Common myeloid progenitor, CD34-positive (primary cell): Measurements from ENCODE around the gene SYPL2.

Experiments used
- CTCF ChIA-PET: fragments of 350-600 bp; sonication (Branson Sonifier 250); formaldehyde crosslinking; loops from one replicate; lab custom pipeline; 2021; ENCODE audit warnings: antibody characterized with exemption; lab: Charles Lee
- POLR2A ChIA-PET: fragments of 350-600 bp; sonication (Branson Sonifier 250); formaldehyde crosslinking; loops from one replicate; lab custom pipeline; 2021; ENCODE audit warnings: antibody characterized with exemption; lab: Charles Lee
- DNase-seq, 3 donors: peaks; one replicate each; pipeline versions ENCODE4 v3.0.0 to v3.0.0-alpha.2; 2013
- H3K27ac ChIP-seq, 2 experiments: 1 replicate in 1 of 2; 2 replicates in 1 of 2; pipeline ENCODE4 v1.7.0; 2013; ENCODE audit warnings: inconsistent platforms in 2 of 2, low read length in 2 of 2, mild to moderate bottlenecking in 2 of 2, low read depth in 1 of 2, moderate library complexity in 1 of 2; ENCODE audit not compliant: severe bottlenecking in 2 of 2, insufficient read depth in 1 of 2, poor library complexity in 1 of 2
- H3K27me3 ChIP-seq, 5 experiments: replicated peaks in 2 of 5; 1 replicate in 3 of 5; 2 replicates in 2 of 5; pipeline versions ENCODE4 v1.6.1 to v1.7.0; 2013; ENCODE audit warnings: low read length in 4 of 5, mild to moderate bottlenecking in 2 of 5, moderate library complexity in 2 of 5, inconsistent platforms in 1 of 5; ENCODE audit not compliant: insufficient read depth in 5 of 5, control insufficient read depth in 4 of 5
- H3K36me3 ChIP-seq, 4 experiments: 1 replicate in 2 of 4; 2 replicates in 2 of 4; pipeline versions ENCODE4 v1.6.1 to v1.7.0; 2013; ENCODE audit warnings: low read length in 3 of 4, control low read depth in 1 of 4, mild to moderate bottlenecking in 1 of 4; ENCODE audit not compliant: control insufficient read depth in 4 of 4, insufficient read depth in 4 of 4
- H3K4me1 ChIP-seq, 4 experiments: 1 replicate in 3 of 4; 2 replicates in 1 of 4; pipeline versions ENCODE4 v1.6.1 to v1.7.1; 2013; ENCODE audit warnings: low read length in 3 of 4, mild to moderate bottlenecking in 3 of 4, control low read depth in 1 of 4, inconsistent platforms in 1 of 4, moderate library complexity in 1 of 4; ENCODE audit not compliant: control insufficient read depth in 4 of 4, insufficient read depth in 4 of 4; ENCODE audit errors: control extremely low read depth in 1 of 4
- H3K4me3 ChIP-seq, 7 experiments: 1 replicate in 4 of 7; 2 replicates in 3 of 7; pipeline versions ENCODE4 v1.5.1 to v1.7.0; 2013; ENCODE audit warnings: mild to moderate bottlenecking in 7 of 7, low read length in 6 of 7, moderate library complexity in 6 of 7, inconsistent platforms in 2 of 7, low read depth in 2 of 7, control low read depth in 1 of 7; ENCODE audit not compliant: insufficient read depth in 4 of 7, control insufficient read depth in 1 of 7; ENCODE audit errors: extremely low read depth in 1 of 7
- H3K9me3 ChIP-seq, 5 experiments: 1 replicate in 4 of 5; 2 replicates in 1 of 5; pipeline versions ENCODE4 v1.6.1 to v1.7.1; 2013; ENCODE audit warnings: low read length in 4 of 5, mild to moderate bottlenecking in 2 of 5, inconsistent platforms in 1 of 5, low read depth in 1 of 5, moderate library complexity in 1 of 5; ENCODE audit not compliant: control insufficient read depth in 4 of 5, insufficient read depth in 2 of 5; ENCODE audit errors: control extremely low read depth in 1 of 5
- WGBS: methylation state at CpG from one replicate; pipeline ENCODE4 v1.1.5; 2013; ENCODE audit not compliant: insufficient coverage; 5-methylcytosine and 5-hydroxymethylcytosine counted together

The SYPL2 gene

DNA sequence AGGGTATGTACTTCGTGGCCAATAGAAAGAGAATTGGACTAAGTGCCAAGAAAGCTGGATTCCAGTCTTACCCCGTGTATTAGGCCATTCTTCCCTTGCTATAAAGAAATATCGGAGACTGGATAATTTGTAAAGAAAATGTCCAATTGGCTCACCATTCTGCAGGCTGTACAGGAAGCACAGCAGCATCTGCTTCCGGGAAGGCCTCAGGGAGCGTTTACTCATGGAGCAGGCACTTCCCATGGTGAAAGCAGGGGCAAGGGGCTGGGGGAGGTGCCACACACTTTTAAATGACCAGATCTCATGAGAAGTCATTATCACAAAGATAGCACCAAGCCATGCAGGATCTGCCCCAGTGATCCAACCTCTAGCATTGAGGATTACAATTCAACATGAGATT lies 51.0 kb downstream of the SYPL2 start:
- Histone ChIP-seq H3K36me3 (no peaks in the 10 kb centered on the region), H3K27me3 (peaks cover 0 to 12% (median 0%) of the 10 kb centered on the region in 5 experiments), H3K9me3 (no peaks in the 10 kb centered on the region), H3K4me3 (no peak overlapping the region), H3K4me1 (no peaks in the 10 kb centered on the region), H3K27ac (no peak overlapping the region)
- POLR2A ChIA-PET = no interaction called here
- CTCF ChIA-PET = interaction anchor here (1.1 to 39.1 kb wide), 3 partner anchors 16 to 116 kb away, joined by 3 to 1203 read pairs (median 90); partner anchors contain the start of gene GPR61
- WGBS = 100% methylated on average over 4 of the region's 5 CpGs
- no peak for DNase-seq

DNA sequence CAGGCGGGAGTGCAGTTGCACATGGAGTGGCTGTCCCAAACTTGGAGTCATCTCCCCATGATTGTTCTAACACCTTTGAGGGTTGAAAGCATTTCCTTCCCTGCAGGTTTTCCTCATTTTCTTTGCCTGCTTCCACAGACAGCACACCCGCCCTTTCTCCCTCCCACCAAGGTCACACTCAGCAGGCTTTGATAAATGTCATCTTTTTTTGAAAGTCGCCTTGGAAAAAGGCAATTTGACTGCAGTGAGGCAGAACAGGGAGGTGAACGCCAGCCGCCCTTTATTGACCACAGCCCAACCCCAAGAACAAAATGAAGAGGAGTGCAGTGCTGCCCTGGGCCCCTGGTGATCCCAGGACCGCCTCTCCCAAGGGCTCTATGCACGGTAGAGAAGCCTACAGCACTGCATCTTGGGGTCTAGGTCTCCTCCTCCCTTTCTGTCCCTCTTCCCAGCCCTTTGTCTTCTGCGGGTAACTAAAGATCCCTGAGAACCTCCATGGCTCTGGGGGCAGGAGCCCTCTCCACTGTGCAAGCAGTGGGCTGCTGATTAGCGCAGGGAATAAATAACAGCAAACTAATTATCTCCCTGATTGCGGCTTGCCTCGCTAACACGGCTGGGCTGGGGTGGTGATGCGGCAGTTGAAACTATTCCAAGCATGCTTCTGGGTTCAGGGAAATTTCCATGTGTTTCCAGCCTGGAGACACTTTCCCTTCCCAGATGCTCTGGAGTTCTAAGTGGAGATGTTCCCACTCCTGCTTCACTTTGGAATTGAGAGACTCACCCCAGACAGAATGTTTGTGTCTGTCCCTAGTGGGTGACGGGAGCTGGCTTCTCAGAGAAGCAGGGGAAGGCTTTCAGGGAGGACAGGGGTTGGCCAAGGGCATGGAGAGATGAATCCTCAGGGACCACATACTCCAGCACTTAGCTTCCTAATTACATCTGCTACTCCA lies 54.9 kb downstream of the SYPL2 start:
- no peaks in the 10 kb centered on the region for H3K4me1 ChIP-seq
- H3K4me3 ChIP-seq = no peak overlapping the region
- H3K27ac ChIP-seq = no peak overlapping the region
- 97% methylated on average over 13 of the region's 14 CpGs for WGBS
- H3K36me3 ChIP-seq = no peaks in the 10 kb centered on the region
- no peak for DNase-seq
- ChIA-PET CTCF (interaction anchor here (1.0 to 39.1 kb wide), 5 partner anchors 11 to 35 kb away, joined by 3 to 1203 read pairs (median 90); partner anchors contain the start of genes AMIGO1, ATXN7L2, CYB561D1 and GPR61), POLR2A (no interaction called here)
- no peaks in the 10 kb centered on the region for H3K9me3 ChIP-seq
- peaks cover 0 to 8% (median 0%) of the 10 kb centered on the region in 5 experiments for H3K27me3 ChIP-seq

DNA sequence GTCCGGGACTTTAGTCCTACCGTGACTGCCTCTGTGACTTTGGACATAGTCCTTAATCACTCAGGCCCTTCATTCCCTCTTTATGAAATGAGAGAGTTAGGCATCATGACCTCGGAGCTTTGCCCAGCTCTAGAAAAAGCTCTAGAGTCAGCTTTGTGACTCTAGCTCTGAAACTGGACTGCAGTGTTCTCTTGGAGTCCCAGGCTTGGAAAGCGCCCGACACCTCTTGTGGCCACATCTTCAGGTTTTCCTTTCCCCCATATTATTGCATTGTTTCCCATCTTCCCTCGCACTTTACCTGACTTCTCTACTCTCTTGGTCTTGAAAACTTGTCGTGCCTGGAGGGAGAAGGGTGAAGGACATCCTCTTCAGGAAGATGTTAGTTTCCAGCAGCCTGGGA lies 55.7 kb downstream of the SYPL2 start:
- no peak for DNase-seq
- H3K27me3 ChIP-seq = peaks cover 0 to 8% (median 0%) of the 10 kb centered on the region in 5 experiments
- H3K36me3 ChIP-seq = no peaks in the 10 kb centered on the region
- H3K4me3 ChIP-seq = no peak overlapping the region
- no peaks in the 10 kb centered on the region for H3K9me3 ChIP-seq
- H3K4me1 ChIP-seq = no peaks in the 10 kb centered on the region
- no peak overlapping the region for H3K27ac ChIP-seq
- POLR2A ChIA-PET = no interaction called here
- 97% methylated on average over 5 of the region's 7 CpGs for WGBS
- CTCF ChIA-PET = interaction anchor here (4.4 to 26.3 kb wide), 2 partner anchors 10 to 21 kb away, joined by 34 to 1203 read pairs; partner anchors contain the start of genes AMIGO1, ATXN7L2 and CYB561D1

DNA sequence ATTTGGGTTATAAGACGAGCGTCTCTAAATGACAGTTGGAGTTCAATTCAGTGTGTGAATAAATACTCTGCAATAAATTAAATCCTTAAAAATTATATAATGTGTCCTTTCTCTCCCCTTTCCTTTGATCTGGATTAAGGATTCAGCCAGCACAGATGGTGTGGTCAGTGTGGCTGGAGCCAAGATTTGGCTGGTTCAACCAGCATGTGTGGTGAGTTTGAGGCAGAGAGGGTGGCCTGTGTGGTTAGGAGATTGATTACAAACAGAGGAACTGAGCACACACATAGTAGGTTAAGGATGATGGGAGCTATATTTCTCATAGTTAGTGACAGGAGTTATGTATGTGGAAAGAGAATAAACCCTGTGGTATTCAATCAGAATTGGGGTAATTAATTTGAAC lies 57.4 kb downstream of the SYPL2 start:
- WGBS = no CpG with 5 or more reads among the region's 2 CpGs
- ChIA-PET CTCF (interaction anchor here (0.9 to 26.3 kb wide), 4 partner anchors 9 to 116 kb away, joined by 3 to 1203 read pairs (median 19); partner anchors contain the start of genes AMIGO1, ATXN7L2 and CYB561D1), POLR2A (no interaction called here)
- no peak overlapping the region for H3K27ac ChIP-seq
- H3K9me3 ChIP-seq = no peaks in the 10 kb centered on the region
- no peaks in the 10 kb centered on the region for H3K4me1 ChIP-seq
- no peak for DNase-seq
- H3K27me3 ChIP-seq = peaks cover 0 to 13% (median 0%) of the 10 kb centered on the region in 5 experiments
- no peak overlapping the region for H3K4me3 ChIP-seq
- no peaks in the 10 kb centered on the region for H3K36me3 ChIP-seq

DNA sequence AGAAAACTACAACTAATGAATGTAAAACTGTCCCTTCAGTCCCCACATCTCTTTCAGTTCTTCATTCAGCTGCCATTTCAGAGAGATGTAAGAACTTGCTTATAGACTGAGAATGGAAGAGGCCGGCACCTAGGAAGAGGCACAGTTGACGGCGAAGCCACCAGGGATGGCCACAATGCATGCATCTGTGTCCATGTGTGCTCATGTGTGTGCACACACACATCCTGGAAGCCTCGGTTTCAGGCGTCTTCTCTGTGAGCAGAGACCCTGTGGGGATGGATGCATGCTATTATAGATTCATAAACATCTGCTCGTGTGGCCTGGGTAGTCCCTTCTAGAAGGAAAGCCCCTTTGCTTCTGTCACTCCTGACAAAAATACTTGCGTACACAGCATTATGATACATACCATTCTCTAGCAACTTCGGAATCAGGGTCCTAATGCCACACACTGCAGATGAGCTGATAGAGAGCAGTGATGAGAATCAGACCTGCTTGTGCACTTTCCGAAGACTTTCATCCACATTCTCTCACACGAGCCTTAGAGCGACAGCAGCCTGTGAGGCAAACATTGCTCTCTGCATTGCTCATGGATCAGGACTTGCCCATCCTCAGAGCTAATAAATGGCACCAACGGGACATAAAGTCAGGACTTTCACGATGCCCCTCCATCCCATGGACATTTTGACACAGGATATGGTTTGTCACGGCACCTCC lies 60.9 kb downstream of the SYPL2 start:
- ChIA-PET POLR2A (no interaction called here), CTCF (interaction anchor here (0.5 to 26.3 kb wide), 4 partner anchors 15 to 335 kb away, joined by 3 to 1203 read pairs (median 270); partner anchors contain the start of genes AMIGO1, AMPD2, ATXN7L2 and CYB561D1)
- 86% methylated on average over 11 of the region's 14 CpGs for WGBS
- Histone ChIP-seq H3K9me3 (no peaks in the 10 kb centered on the region), H3K4me1 (peaks cover 0 to 2% (median 0%) of the 10 kb centered on the region in 4 experiments), H3K36me3 (no peaks in the 10 kb centered on the region), H3K4me3 (no peak overlapping the region), H3K27me3 (peaks cover 0 to 5% (median 0%) of the 10 kb centered on the region in 5 experiments), H3K27ac (no peak overlapping the region)
- no peak for DNase-seq

GRCh38 chr1:109527846-109528695 lies 61.7 kb downstream of the SYPL2 start:
- Histone ChIP-seq H3K27ac (no peak overlapping the region), H3K27me3 (peaks cover 0 to 5% (median 0%) of the 10 kb centered on the region in 5 experiments), H3K36me3 (no peaks in the 10 kb centered on the region), H3K4me1 (peaks cover 0 to 8% (median 5%) of the 10 kb centered on the region in 4 experiments), H3K9me3 (no peaks in the 10 kb centered on the region), H3K4me3 (no peak overlapping the region)
- ChIA-PET POLR2A (no interaction called here), CTCF (interaction anchor here (0.5 to 26.3 kb wide), 5 partner anchors 14 to 334 kb away, joined by 3 to 1203 read pairs (median 110); partner anchors contain the start of genes AMIGO1, AMPD2, ATXN7L2 and CYB561D1)
- DNase-seq = no peak
- WGBS = 96% methylated on average over 7 of the region's 9 CpGs
